Gastroesophageal sphincter (tissue), 3 donors: ENCODE data around the gene CFAP57.

Experiments
- EP300 ChIP-seq: sonication (generic); formaldehyde crosslinking; IDR thresholded peaks from one replicate; pipeline ENCODE4 v1.6.1; 2017; ENCODE audit warnings: antibody characterized with exemption, mild to moderate bottlenecking
- POLR2A ChIP-seq, 2 donors: fragments of 450-650 bp; IDR thresholded peaks; one replicate each; pipeline ENCODE4 v1.6.1; 2017; ENCODE audit warnings: antibody characterized with exemption in 2 of 2, mild to moderate bottlenecking in 2 of 2, moderate library complexity in 1 of 2
- TF ChIP-seq, protein P1 (sequence below), 4 experiments: fragments of 200-600 bp in 2 of 4; fragments of 450-650 bp in 2 of 4; sonication (generic) in 1 of 4; IDR thresholded peaks; one replicate each; pipeline ENCODE4 v1.5.1; 2017 to 2019; ENCODE audit warnings: antibody characterized with exemption in 4 of 4, mild to moderate bottlenecking in 2 of 4, moderate library complexity in 2 of 4

DNA sequence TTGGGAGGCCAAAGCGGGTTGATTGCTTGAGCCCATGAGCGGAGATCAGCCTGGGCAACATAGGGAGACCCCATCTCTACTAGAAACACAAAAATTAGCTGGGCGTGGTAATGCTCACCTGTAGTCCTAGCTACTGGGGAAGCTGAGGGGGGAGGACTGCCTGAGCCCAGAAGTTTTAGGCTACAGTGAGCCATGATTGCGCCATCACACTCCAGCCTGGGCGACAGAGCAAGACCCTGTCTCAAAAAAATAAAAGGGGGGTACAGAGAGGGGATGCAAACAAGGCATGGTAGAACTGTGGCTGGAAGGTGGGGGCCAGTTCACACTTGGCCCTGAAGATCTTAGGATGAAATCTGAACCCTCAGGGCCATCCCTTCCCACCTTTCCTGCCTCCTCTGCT is 114.4 kb downstream of the CFAP57 start:
- TF ChIP-seq POLR2A (IDR thresholded peaks at IDR 0.05) (no peak), EP300 (no peak)
- TF ChIP-seq, protein P1, sequence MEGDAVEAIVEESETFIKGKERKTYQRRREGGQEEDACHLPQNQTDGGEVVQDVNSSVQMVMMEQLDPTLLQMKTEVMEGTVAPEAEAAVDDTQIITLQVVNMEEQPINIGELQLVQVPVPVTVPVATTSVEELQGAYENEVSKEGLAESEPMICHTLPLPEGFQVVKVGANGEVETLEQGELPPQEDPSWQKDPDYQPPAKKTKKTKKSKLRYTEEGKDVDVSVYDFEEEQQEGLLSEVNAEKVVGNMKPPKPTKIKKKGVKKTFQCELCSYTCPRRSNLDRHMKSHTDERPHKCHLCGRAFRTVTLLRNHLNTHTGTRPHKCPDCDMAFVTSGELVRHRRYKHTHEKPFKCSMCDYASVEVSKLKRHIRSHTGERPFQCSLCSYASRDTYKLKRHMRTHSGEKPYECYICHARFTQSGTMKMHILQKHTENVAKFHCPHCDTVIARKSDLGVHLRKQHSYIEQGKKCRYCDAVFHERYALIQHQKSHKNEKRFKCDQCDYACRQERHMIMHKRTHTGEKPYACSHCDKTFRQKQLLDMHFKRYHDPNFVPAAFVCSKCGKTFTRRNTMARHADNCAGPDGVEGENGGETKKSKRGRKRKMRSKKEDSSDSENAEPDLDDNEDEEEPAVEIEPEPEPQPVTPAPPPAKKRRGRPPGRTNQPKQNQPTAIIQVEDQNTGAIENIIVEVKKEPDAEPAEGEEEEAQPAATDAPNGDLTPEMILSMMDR (IDR thresholded peaks at IDR 0.05) = no peak
